Epithelial cell of esophagus (primary cell): ENCODE measurements around the gene LPXN.

Experiments
- DNase-seq: peaks from one replicate; pipeline ENCODE4 v3.0.0; 2010; ENCODE audit warnings: low read depth
- H3K4me3 ChIP-seq: 2 replicates; pipeline ENCODE4 v1.5.1; 2011; ENCODE audit warnings: mild to moderate bottlenecking, low read length, control low read depth
- CTCF ChIP-seq: IDR thresholded peaks from 2 replicates; pipeline ENCODE4 v1.5.1; 2011; ENCODE audit warnings: low read depth, mild to moderate bottlenecking, low read length, control low read depth, inconsistent platforms; ENCODE audit not compliant: insufficient read depth; ENCODE audit errors: missing control alignments

LPXN gene

GRCh38 chr11:58495906-58496305, 79.8 kb downstream of the LPXN start:
- no peak for DNase-seq
- no peak for TF ChIP-seq CTCF
- H3K4me3 ChIP-seq: no peak overlapping the region

GRCh38 chr11:58494101-58494500, 81.6 kb downstream of the LPXN start:
- H3K4me3 ChIP-seq: no peak overlapping the region
- peak; percentile 45 for DNase-seq
- no peak for TF ChIP-seq CTCF

GRCh38 chr11:58493676-58494075, 82.0 kb downstream of the LPXN start:
- no peak for TF ChIP-seq CTCF
- H3K4me3 ChIP-seq: no peak overlapping the region
- peak; percentile 24 for DNase-seq

- H3K4me3 ChIP-seq: no peak overlapping the region
- DNase-seq: no peak
- TF ChIP-seq CTCF: no peak
Observed at GRCh38 chr11:58490827-58491226, 84.8 kb downstream of the LPXN start.

- DNase-seq: no peak
- TF ChIP-seq CTCF: no peak
- no peak overlapping the region for H3K4me3 ChIP-seq
Observed at GRCh38 chr11:58487170-58487569, 88.5 kb downstream of the LPXN start.

GRCh38 chr11:58485961-58486360, 89.7 kb downstream of the LPXN start:
- no peak for TF ChIP-seq CTCF
- no peak overlapping the region for H3K4me3 ChIP-seq
- no peak for DNase-seq
